SW 1271 (cell line): ENCODE measurements around the gene DGKD.

Experiments
- DNase-seq, 2 experiments: peaks; one replicate each; lab custom pipeline; 2025; lab: John Stamatoyannopoulos, UW

The DGKD gene

GRCh38 chr2:233338812-233339368 is 15.4 kb upstream of the DGKD start:
- DNase-seq, result no peak

- no peak for DNase-seq
Observed at GRCh38 chr2:233339427-233339826, 14.9 kb upstream of the DGKD start.

DNA sequence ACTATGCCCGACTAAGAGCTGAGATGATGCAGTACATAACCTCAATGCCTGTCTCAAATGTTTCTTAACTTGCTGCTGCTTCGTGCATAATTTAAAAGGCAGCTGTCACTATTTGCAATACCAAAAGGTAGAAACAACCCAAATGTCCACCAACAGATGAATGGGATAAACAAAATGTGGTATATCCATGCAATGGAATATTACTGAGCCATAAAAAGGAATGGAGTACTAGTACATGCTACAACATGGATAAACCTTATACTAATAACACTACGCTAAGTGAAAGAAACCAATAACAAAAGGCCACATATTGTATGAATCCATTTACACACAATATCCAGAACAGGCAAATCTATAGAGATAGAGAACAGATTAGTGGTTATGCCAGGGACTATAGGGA is 13.0 kb upstream of the DGKD start:
- no peak for DNase-seq

DNA sequence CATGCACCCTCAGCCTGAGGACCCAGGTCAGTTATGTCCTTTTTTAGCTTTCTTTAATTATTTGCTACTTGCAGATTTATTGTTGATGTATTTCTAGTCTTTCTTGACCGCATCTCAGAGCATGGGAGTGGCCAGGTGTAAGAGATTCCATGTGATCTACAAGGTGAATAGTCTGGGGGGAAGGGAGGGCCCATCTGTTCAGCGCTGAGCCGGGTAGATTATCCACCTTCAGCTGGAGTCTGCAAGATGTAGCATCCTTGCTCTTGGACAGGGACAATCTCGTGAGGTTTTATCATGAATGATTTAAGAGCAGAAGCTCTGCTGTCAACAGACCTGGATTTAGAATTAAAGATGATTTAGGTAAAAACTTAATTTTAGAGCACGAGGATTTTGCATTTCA is 12.0 kb upstream of the DGKD start:
- DNase-seq, result no peak

- DNase-seq, result no peak
Observed at GRCh38 chr2:233343171-233343705, 11.1 kb upstream of the DGKD start.

DNA sequence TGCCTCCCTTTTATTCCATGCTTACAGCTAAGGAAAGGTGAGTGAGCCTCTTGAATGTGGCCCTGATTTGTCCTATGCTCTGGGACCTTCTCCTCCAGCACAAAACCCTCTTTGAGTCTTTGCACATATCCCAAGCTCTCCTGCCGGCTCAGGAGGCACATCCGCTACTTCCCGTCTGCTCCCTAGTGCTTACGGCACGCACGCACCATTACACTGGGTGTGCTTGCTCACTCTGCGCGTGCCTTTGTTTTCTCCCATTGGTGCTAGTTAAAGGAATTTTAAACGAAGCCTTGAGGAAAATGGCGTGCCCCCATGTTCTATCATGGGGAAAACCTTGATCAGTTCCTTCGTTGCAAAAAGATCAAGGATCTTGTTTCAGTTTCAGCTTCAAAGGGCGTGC is 7.9 kb upstream of the DGKD start:
- no peak for DNase-seq

DNA sequence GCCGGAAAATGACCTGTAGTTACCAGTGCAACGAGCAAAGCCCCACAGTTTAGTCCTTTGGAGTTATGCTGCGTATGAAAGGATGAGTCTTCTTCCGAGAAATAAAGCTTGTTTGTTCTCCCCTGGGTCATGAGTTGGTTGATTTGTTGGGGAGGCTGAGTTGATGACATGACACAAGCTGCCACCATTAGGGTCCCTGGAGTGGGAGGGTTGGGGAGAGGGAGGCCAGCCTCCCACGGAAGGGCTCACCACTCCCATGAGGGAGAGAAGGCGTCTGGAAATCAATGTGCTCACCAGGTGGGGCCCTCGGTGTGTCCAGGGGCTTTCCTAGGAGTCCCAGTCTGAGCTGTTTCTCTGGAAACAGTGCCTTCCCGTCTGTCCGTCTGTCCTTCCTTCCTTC is 7.4 kb upstream of the DGKD start:
- no peak for DNase-seq

DNA sequence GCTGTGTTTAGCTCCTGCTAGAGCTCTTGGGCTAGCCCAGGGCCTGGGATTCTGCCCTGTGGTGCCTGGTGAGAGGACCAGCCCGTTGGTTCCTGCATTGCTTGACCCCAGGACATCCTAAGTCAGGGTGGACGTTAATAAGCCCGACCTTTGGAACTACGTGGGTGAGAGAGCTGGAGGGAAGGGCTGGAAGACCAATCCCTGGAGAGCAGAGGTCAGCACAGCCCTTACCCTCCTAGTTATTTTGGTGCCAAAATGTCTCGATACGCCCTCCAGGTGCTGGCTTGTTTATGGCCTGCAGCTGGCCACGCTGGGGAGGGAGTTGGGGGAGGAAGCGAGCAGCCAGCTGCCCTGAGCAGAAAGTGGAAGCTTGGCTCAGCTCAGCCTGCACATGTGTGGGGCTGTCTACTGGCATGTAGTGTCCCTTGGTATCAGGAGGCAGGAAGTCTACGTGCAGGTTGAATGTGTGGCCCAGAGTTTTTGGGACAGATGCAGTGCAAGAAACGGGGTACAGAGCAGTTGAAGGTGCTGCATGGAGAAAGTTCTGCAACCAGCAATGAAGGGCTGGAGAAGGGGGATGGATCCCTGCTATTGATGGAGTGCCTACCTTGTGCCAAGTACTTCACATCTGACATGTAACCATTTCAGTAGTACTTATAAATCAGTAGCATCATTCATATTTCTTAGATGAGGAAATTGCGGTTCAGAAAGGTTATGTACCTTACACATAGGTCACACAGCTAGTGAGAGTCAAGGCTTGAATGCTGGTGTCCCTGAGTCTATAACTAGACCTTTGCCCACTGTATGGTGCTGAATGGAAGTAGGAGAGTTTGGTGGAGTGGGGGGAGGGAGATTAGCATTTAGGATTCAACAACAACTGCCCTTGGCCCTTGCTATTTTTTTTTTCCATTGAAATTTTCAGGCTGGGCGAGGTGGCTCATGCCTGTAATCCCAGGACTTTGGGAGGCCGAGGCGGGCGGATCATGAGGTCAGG is 5.0 kb upstream of the DGKD start:
- no peak for DNase-seq

- peak; percentile 84 to 95 for DNase-seq
Observed at GRCh38 chr2:233350708-233351107, 3.6 kb upstream of the DGKD start.

GRCh38 chr2:233351423-233351822 is 2.9 kb upstream of the DGKD start:
- no peak for DNase-seq

DNA sequence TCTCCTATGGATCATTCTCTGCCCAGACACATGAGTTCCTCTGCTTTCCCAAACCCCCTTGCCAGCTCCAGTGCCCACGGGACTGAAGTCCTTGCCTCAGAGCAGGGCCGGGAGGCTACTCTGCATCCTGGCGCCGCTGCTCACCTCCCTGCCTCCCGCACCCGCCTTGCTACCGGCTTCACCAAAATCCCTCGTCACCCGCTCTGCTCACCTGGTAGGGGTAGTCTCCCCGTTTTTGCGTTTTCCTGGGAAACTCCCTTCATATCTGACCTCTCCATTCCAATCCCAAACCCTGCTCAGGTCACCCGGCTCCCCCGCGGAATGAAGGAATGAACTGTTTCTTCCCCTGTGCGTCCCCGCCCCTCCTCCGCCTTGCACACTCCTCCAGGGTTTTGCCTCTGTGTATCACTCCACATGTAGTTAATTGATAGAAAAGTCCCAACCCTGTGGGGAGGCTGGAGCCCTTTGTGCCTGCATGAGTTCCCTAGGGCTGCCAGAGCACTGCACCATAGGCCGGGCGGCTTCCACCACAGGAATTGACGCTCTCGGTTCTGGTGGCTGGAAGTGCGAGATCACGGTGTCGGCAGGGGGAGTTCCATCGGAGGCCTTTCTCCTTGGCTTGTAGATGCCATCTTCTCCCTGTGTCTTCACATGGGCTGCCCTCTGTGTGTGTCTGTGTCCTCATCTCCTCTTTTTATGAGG is 2.0 kb upstream of the DGKD start:
- DNase-seq, result no peak

- no peak for DNase-seq
Observed at GRCh38 chr2:233353101-233353768, 1.1 kb upstream of the DGKD start.

DNA sequence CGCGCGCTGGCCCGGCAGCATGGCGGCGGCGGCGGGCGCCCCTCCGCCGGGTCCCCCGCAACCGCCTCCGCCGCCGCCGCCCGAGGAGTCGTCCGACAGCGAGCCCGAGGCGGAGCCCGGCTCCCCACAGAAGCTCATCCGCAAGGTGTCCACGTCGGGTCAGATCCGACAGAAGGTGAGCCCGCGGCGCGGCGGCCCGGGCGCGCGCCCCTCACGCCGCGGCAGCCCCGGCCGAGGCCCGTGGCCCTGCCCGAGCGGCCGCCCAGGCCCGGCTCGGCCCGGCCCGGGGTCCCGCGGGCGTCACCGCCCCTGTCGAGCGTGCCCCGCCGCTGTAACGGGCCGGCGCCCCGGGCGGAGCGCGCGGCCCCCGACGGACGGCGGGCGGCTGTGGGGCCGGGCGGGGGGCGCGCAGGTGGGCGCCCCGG is 218 bp downstream of the DGKD start:
- DNase-seq, result no peak

DNA sequence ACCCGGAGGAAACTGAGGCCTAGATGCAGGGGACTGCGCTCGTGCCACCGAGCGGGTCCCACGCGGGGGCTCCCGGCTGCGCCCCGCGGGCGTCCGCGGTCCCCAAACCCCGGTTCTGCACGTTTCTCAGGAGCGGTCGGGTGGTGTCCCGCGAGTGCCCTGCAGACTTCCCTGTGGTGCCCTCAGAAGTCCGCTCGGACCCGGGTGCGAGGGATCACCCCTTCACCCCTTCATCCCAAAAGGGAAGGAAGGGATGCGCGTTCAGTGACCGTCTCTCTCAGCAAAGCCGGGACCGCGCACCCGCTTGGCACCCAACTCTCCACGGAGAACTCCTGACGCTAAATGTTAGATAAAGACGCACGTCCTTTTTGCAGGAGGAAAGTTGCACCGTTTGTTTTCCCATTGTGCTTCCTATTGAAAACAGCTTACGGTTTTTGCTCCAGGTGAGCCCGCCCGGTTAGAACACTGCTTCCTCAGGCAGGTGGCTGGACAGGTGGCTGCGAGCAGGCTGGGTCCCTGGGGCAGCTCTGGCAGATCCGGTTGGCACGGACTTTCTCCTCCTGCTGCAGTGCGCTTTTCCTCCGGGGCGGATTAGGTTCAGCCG is 779 bp downstream of the DGKD start:
- no peak for DNase-seq

GRCh38 chr2:233355916-233356315 is 1.6 kb downstream of the DGKD start:
- no peak for DNase-seq

- no peak for DNase-seq
Observed at GRCh38 chr2:233356546-233357308, 2.4 kb downstream of the DGKD start.

DNA sequence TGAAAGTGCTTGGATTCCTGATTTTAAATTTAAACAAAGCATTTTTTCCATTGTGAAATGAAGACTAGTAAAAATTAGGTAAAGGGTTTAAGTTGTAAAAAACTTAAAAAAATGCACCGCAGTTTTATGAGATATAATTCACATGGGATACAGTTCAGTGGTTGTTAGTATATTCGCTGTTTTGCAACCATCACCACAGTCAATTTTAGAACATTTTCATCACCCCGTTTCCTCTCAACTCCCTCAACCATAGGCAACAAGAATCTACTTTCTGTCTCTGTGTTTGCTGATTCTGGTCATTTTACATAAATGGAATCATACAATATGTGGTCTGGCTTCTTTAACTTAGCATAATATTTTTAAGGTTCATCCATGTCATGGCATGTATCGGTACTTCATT is 4.0 kb downstream of the DGKD start:
- DNase-seq, result no peak

DNA sequence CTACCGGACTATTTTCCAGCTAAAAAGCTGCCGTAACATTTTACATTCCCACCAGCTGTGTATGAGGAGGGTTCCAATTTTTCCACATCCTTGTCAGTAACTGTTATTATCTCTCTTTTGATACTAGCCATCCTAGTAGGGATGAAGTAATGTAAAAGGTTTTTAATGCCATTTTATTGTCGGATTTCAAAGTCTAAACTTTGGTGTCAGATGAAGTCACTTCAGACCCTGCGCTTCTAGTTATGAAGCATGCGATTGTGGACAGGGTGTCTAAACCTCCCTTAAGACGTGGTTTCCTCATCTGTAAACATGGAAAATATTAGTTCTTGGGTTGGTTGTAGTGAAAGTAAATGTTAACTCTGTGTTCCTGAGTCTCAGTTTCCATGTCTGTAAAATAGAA is 4.7 kb downstream of the DGKD start:
- no peak for DNase-seq

DNA sequence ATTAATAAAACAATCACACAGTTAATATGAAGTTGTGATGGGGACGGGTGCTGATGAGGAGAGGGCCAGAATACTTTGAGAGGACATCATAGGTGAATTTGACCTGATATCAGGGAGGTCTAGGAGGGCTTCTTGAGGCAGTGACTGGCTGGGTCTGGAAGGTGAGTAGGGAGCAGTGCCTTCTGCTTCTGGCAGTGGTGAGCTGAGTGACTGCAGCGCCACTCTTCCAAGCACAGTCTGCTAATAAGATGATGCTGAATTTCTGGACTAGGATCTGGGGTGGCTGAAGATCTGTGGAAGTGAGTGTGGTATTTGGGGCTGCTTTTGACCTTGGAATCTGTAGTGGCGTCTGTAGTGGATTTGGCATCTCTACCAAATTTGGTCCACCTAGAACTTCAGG is 5.5 kb downstream of the DGKD start:
- no peak for DNase-seq

DNA sequence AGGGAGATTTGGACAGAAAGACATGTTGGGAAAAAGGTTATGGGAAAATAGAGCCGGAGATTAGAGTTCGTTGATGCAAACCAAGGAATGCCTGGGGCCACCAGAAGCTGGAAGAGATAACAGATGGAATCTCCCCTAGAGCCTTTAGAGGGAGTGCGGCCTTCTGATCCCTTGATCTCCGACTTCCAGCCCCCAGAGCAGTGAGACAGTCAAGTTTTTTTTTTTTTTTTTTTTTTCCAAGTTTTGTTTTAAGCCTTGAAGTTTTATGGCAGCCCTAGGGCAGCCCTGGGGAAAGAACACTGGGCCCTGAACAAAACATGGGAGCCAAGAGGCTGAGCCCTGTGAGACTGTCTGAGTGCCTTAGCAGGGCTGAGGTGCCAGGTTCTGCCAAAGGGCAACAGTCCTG is 6.5 kb downstream of the DGKD start:
- DNase-seq, result no peak

- DNase-seq, result no peak
Observed at GRCh38 chr2:233361297-233361696, 7.0 kb downstream of the DGKD start.
